WERI-Rb-1 (cell line): ENCODE results near the gene NBEA.
"Not testable (repeated sequence)": the region's sequence is repeated elsewhere in the genome, so short reads cannot be mapped to it uniquely, and the experiment has no call there.

Experiments
- DNase-seq: peaks from one replicate; pipeline ENCODE4 v3.0.0-alpha.2; 2020
- H3K27ac ChIP-seq: fragments of 250-450 bp; sonication (Bioruptor Pico); 2 replicates; pipeline ENCODE4 v1.5.1; 2020; ENCODE audit warnings: mild to moderate bottlenecking, moderate library complexity
- H3K27me3 ChIP-seq: fragments of 250-450 bp; sonication (Bioruptor Pico); 2 replicates; pipeline ENCODE4 v1.5.1; 2021; ENCODE audit warnings: mild to moderate bottlenecking, low read depth, moderate library complexity; ENCODE audit not compliant: insufficient read depth, severe bottlenecking
- H3K36me3 ChIP-seq: fragments of 250-450 bp; sonication (Bioruptor Pico); 2 replicates; pipeline ENCODE4 v1.5.1; 2020; ENCODE audit warnings: mild to moderate bottlenecking, moderate library complexity
- H3K4me3 ChIP-seq: 2 replicates; pipeline ENCODE4 v1.5.1; 2011; ENCODE audit warnings: low read depth, mild to moderate bottlenecking, control low read depth, low read length
- H3K9me3 ChIP-seq: fragments of 250-450 bp; sonication (Bioruptor Pico); 2 replicates; pipeline ENCODE4 v1.5.1; 2021; ENCODE audit warnings: mild to moderate bottlenecking, moderate library complexity; ENCODE audit not compliant: severe bottlenecking
- TF ChIP-seq, protein P1 (sequence below): IDR thresholded peaks from 2 replicates; pipeline ENCODE4 v1.5.1; 2011; ENCODE audit warnings: low read depth, mild to moderate bottlenecking, control low read depth, inconsistent platforms, low read length

Gene NBEA

GRCh38 chr13:34901572-34901971 lies 40.5 kb upstream of the NBEA start:
- H3K27ac ChIP-seq: no peak overlapping the region

DNA sequence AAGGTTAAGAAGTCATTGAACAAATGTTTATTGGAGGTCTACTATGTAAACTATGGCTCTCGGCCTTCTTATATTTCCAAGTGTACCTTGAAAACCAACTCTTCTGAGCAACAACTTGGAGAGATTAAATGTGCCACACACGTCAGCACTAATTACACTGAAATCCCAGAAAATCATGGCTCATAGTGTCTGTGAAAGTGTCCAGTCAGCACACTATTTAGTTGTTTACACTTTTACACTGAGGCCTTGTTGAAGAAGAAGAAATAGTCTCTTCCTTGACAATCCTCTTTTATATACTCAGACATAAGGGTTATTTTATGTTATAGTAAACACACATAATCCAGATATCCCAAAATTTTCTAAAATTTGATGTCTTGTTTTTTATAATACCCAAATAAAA lies 30.9 kb upstream of the NBEA start:
- DNase-seq: no peak
- H3K4me3 ChIP-seq: no peak overlapping the region

More at GRCh38 chr13:34901572-34901971, 40.5 kb upstream of the NBEA start:
- H3K4me3 ChIP-seq: no peak overlapping the region
- no peaks in the 10 kb centered on the region for H3K27me3 ChIP-seq
- H3K36me3 ChIP-seq: no peaks in the 10 kb centered on the region
- TF ChIP-seq, protein P1, sequence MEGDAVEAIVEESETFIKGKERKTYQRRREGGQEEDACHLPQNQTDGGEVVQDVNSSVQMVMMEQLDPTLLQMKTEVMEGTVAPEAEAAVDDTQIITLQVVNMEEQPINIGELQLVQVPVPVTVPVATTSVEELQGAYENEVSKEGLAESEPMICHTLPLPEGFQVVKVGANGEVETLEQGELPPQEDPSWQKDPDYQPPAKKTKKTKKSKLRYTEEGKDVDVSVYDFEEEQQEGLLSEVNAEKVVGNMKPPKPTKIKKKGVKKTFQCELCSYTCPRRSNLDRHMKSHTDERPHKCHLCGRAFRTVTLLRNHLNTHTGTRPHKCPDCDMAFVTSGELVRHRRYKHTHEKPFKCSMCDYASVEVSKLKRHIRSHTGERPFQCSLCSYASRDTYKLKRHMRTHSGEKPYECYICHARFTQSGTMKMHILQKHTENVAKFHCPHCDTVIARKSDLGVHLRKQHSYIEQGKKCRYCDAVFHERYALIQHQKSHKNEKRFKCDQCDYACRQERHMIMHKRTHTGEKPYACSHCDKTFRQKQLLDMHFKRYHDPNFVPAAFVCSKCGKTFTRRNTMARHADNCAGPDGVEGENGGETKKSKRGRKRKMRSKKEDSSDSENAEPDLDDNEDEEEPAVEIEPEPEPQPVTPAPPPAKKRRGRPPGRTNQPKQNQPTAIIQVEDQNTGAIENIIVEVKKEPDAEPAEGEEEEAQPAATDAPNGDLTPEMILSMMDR: no peak
- H3K9me3 ChIP-seq: no peaks in the 10 kb centered on the region
- no peak for DNase-seq

DNA sequence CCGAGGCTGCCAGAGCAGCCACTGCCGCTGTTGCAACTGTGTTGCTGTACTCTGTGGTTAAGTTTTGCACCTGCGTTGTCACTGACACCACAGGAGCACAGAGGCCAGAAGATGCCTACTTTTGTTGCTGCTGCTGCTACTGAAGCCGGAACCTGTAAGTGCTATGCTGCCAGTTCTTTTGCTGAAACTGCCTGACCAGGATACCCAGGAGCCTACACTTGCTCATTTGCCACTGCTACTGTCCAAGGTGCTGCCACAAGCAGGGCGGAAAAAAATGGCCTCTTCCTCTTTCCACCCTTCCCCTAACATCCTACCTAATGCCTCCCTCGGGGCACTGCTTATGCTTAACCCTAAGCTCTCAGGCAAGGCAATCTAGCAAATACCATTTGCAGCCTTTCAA lies 29.0 kb upstream of the NBEA start:
- H3K9me3 ChIP-seq: no peaks in the 10 kb centered on the region
- no peaks in the 10 kb centered on the region for H3K27me3 ChIP-seq
- peak; percentile 12 for DNase-seq
- no peak overlapping the region for H3K27ac ChIP-seq
- no peak overlapping the region for H3K4me3 ChIP-seq
- TF ChIP-seq, protein P1: no peak
- H3K36me3 ChIP-seq: no peaks in the 10 kb centered on the region

More for the DNA sequence above, 30.9 kb upstream of the NBEA start:
- TF ChIP-seq, protein P1: no peak
- H3K9me3 ChIP-seq: no peaks in the 10 kb centered on the region
- H3K27me3 ChIP-seq: no peaks in the 10 kb centered on the region
- no peak overlapping the region for H3K27ac ChIP-seq
- no peaks in the 10 kb centered on the region for H3K36me3 ChIP-seq

DNA sequence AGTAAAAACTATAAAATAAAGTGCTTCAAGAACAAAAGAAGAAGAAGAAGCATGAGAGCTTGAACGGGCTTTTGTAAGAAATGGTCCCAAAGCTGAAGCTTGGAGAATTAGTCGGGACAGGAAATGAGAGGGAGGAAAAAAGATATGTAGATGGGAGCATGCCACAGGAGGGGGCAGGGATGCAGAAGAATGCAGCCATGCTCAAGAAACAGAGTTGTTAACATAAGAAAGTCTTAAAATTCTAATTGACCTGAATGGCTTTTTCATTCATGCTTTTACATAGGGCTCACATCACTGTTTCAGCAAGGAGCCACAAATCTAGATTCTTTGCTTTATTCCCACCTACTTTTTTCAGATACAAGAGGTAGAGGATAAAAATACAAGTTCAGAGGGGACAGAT lies 27.7 kb upstream of the NBEA start:
- Histone ChIP-seq H3K27ac (no peak overlapping the region), H3K9me3 (no peaks in the 10 kb centered on the region), H3K36me3 (no peaks in the 10 kb centered on the region), H3K4me3 (no peak overlapping the region), H3K27me3 (no peaks in the 10 kb centered on the region)
- no peak for DNase-seq
- TF ChIP-seq, protein P1: no peak

GRCh38 chr13:34926508-34926907 lies 15.6 kb upstream of the NBEA start:
- no peaks in the 10 kb centered on the region for H3K27me3 ChIP-seq
- H3K9me3 ChIP-seq: no peaks in the 10 kb centered on the region
- H3K27ac ChIP-seq: no peak overlapping the region
- TF ChIP-seq, protein P1: no peak
- H3K4me3 ChIP-seq: no peak overlapping the region
- DNase-seq: no peak
- H3K36me3 ChIP-seq: no peaks in the 10 kb centered on the region

DNA sequence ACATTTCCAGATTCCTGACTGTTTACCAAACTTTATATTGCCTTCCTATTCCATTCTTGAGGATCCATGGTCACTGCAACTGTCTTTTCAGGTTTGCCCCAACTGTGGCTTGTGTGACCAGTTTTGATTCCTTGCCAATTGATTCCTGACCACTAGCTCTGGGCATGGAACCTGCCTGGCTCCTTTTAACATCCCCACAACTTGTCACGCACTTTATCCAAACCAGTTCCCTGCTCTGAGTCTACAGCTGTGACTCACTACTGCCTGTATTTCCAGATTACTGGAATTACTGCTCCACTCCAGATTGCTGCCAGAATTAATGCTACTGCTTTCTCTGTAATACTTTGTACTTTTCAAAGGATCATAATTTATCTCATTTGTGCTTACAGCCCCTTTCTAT lies 13.4 kb upstream of the NBEA start:
- H3K36me3 ChIP-seq, H3K4me3 ChIP-seq, H3K27me3 ChIP-seq, H3K9me3 ChIP-seq, H3K27ac ChIP-seq, DNase-seq: not testable (repeated sequence)
